ENCODE data around the gene LHPP. TPM values are rescaled to one million over a fixed set of nuclear protein-coding genes. Genes with fewer than 3 reads are reported as not detected.

LHPP gene
- total and polyA plus RNA-seq, 10 of the 15 experiments (the other 5 are each of a cell fraction or from before 2014, with no cell fraction given): 0.79 to 9.8 (median 6.7) TPM

DNA sequence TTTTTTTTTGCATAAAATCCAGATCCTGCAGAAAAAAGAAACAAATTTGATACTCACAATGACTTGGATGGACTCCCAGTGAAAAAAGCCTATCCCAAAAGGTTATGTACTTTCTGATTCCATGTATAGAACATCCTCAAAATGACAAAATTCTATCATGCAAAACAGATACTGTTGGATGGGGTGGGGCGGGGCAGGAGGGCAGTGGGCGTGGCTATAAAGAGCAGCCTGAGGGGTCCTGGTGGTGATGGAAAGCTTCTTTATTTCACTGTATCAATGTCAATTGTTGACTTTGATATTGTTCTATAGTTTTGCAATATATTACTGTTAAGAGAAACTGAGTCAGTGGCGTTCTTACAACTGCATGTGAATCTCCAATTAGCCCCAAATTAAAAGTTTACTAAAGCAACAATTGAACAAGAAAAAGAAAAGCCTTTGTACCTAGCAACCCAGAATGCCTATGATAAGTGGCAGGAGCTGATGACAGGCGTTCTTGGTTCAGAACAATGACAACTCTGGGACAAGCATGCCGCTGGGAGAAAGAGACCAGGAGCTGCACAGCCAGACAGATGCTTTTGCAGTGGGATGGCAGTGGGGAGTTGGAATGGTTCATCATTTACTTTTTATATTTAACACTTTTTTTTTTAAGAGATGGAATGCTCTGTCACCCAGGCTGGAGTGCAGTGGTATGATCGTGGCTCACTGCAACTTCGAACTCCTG is 101.9 kb downstream of the LHPP start:
- WGBS (ENCODE audit: insufficient coverage, insufficient replicate concordance, low lambda C conversion rate, missing lambda C conversion rate): 52% methylated on average over 7 of the region's 7 CpGs
- DNase-seq (ENCODE audit: low read depth, low spot score): no peak
- no peak for TF ChIP-seq NFYB (IDR thresholded peaks at IDR 0.05; ENCODE audit: insufficient read depth, low read depth, low read length)
- no peak for ATAC-seq
- H2AFZ ChIP-seq (ENCODE audit: control insufficient read depth, low read depth, low read length): no peak overlapping the region
- no peaks in the 10 kb centered on the region for H4K20me1 ChIP-seq (ENCODE audit: control insufficient read depth, insufficient read depth)
- H3K4me3 ChIP-seq: no peak overlapping the region
- ChIA-PET RAD21 (ENCODE audit: unreplicated experiment) (no interaction called here), SMC1A (ENCODE audit: uncharacterized antibody, unreplicated experiment) (no interaction called here), CTCF (no interaction called here), POLR2A (interaction anchor here (0.7 kb wide), 1 partner anchor 133 kb away, joined by 4 read pairs; no protein-coding TSS in a partner anchor)
- 0 out of 4 replicates have a peak, but pooled peaks cover 0 to 2% of the 10 kb centered on the region in 2 experiments for H3K27me3 ChIP-seq (replicated peaks in 1 of 2; ENCODE audit: control insufficient read depth in 2 of 2, insufficient read depth in 2 of 2, low read length in 1 of 2)
- H3K9ac ChIP-seq (ENCODE audit: control insufficient read depth, insufficient read depth, low read length): no peak overlapping the region
- in situ Hi-C loops (cut with MboI): no loop called here
- H3K79me2 ChIP-seq (ENCODE audit: control insufficient read depth, insufficient read depth, low read length): no peaks in the 10 kb centered on the region
- H3K36me3 ChIP-seq (ENCODE audit: control insufficient read depth in 2 of 2, insufficient read depth in 2 of 2, low read length in 1 of 2): no peaks in the 10 kb centered on the region
- intact Hi-C loops (cut with micrococcal nuclease; ENCODE audit: unreplicated experiment): no loop called here
- no peak overlapping the region for H3K27ac ChIP-seq (ENCODE audit: control insufficient read depth, insufficient read depth)
- no TSS peak for BruUV-seq (replicated peaks)
- H3K4me1 ChIP-seq (ENCODE audit: control insufficient read depth, insufficient read depth, low read length): no peaks in the 10 kb centered on the region
- no peak for FAIRE-seq
- no peaks in the 10 kb centered on the region; the same call in 2 of the 3 replicates for H3K9me3 ChIP-seq (replicated peaks; ENCODE audit: control insufficient read depth, insufficient read depth, low read length)
- H3K4me2 ChIP-seq (ENCODE audit: control insufficient read depth, insufficient read depth): no peak overlapping the region

DNA sequence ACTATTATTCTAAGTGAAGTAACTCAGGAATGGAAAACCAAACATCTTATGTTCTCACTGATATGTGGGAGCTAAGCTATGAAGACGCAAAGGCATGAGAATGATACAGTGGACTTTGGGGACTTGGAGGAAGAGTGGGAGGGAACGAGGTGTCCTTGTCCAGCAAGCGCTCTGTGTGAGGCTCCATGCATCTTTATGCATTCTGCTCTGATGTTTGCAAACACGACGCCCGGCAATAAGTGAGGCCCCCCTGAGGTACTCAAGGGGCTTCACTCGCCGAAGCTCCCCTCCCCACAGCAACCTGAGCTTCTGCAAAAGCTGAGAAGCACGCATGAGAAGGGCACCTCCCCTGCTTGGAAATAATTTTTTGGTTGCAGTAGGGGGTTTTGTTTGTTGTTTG is 103.3 kb downstream of the LHPP start:
- DNase-seq (ENCODE audit: low read depth, low spot score) (no peak), ATAC-seq (no peak), FAIRE-seq (no peak)
- no peak overlapping the region for H3K4me3 ChIP-seq
- ChIA-PET CTCF (interaction anchor here (0.6 to 1.2 kb wide), 2 partner anchors 31 to 178 kb away, joined by 3 to 4 read pairs; no protein-coding TSS in a partner anchor), SMC1A (ENCODE audit: uncharacterized antibody, unreplicated experiment) (no interaction called here), POLR2A (no interaction called here), RAD21 (ENCODE audit: unreplicated experiment) (interaction anchor here (1.1 to 1.4 kb wide), 2 partner anchors 24 to 176 kb away, joined by 3 to 5 read pairs; no protein-coding TSS in a partner anchor)
- H3K27ac ChIP-seq (ENCODE audit: control insufficient read depth, insufficient read depth): no peak overlapping the region
- no peaks in the 10 kb centered on the region for H3K36me3 ChIP-seq (ENCODE audit: control insufficient read depth in 2 of 2, insufficient read depth in 2 of 2, low read length in 1 of 2)
- no peaks in the 10 kb centered on the region; the same call in 2 of the 3 replicates for H3K9me3 ChIP-seq (replicated peaks; ENCODE audit: control insufficient read depth, insufficient read depth, low read length)
- 51% methylated on average over 9 of the region's 9 CpGs for WGBS (ENCODE audit: insufficient coverage, insufficient replicate concordance, low lambda C conversion rate, missing lambda C conversion rate)
- no peak overlapping the region for H2AFZ ChIP-seq (ENCODE audit: control insufficient read depth, low read depth, low read length)
- BruUV-seq (replicated peaks): no TSS peak
- no peaks in the 10 kb centered on the region for H3K4me1 ChIP-seq (ENCODE audit: control insufficient read depth, insufficient read depth, low read length)
- no peaks in the 10 kb centered on the region for H4K20me1 ChIP-seq (ENCODE audit: control insufficient read depth, insufficient read depth)
- H3K27me3 ChIP-seq (replicated peaks in 1 of 2; ENCODE audit: control insufficient read depth in 2 of 2, insufficient read depth in 2 of 2, low read length in 1 of 2): peaks cover 0 to 2% of the 10 kb centered on the region in 2 experiments; a peak in 1 of 4 replicates
- intact Hi-C loops (cut with micrococcal nuclease; ENCODE audit: unreplicated experiment) (no loop called here), in situ Hi-C loops (cut with MboI) (no loop called here)
- no peaks in the 10 kb centered on the region for H3K79me2 ChIP-seq (ENCODE audit: control insufficient read depth, insufficient read depth, low read length)
- H3K4me2 ChIP-seq (ENCODE audit: control insufficient read depth, insufficient read depth): no peak overlapping the region
- H3K9ac ChIP-seq (ENCODE audit: control insufficient read depth, insufficient read depth, low read length): no peak overlapping the region
- TF ChIP-seq PAX8 (IDR thresholded peaks at IDR 0.05) (no peak), EZH2 (IDR thresholded peaks at IDR 0.05; ENCODE audit: borderline replicate concordance, control insufficient read depth, low read depth, low read length) (no peak), MXI1 (IDR thresholded peaks at IDR 0.05; ENCODE audit: low read depth, low read length) (no peak), TARDBP (IDR thresholded peaks at IDR 0.05; ENCODE audit: borderline replicate concordance) (no peak)
- TF ChIP-seq, protein P1, sequence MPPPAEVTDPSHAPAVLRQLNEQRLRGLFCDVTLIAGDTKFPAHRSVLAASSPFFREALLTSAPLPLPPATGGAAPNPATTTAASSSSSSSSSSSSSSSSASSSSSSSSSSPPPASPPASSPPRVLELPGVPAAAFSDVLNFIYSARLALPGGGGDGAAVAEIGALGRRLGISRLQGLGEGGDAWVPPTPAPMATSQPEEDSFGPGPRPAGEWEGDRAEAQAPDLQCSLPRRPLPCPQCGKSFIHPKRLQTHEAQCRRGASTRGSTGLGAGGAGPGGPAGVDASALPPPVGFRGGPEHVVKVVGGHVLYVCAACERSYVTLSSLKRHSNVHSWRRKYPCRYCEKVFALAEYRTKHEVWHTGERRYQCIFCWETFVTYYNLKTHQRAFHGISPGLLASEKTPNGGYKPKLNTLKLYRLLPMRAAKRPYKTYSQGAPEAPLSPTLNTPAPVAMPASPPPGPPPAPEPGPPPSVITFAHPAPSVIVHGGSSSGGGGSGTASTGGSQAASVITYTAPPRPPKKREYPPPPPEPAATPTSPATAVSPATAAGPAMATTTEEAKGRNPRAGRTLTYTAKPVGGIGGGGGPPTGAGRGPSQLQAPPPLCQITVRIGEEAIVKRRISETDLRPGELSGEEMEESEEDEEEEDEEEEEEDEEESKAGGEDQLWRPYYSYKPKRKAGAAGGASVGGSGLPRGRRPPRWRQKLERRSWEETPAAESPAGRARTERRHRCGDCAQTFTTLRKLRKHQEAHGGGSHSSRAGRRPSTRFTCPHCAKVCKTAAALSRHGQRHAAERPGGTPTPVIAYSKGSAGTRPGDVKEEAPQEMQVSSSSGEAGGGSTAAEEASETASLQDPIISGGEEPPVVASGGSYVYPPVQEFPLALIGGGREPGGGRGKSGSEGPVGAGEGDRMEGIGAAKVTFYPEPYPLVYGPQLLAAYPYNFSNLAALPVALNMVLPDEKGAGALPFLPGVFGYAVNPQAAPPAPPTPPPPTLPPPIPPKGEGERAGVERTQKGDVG (CRISPR knock-in tag; IDR thresholded peaks at IDR 0.05): no peak
- TF ChIP-seq, protein P2, sequence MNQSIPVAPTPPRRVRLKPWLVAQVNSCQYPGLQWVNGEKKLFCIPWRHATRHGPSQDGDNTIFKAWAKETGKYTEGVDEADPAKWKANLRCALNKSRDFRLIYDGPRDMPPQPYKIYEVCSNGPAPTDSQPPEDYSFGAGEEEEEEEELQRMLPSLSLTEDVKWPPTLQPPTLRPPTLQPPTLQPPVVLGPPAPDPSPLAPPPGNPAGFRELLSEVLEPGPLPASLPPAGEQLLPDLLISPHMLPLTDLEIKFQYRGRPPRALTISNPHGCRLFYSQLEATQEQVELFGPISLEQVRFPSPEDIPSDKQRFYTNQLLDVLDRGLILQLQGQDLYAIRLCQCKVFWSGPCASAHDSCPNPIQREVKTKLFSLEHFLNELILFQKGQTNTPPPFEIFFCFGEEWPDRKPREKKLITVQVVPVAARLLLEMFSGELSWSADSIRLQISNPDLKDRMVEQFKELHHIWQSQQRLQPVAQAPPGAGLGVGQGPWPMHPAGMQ (IDR thresholded peaks at IDR 0.05; ENCODE audit: borderline replicate concordance): no peak
- TF ChIP-seq, protein P3, sequence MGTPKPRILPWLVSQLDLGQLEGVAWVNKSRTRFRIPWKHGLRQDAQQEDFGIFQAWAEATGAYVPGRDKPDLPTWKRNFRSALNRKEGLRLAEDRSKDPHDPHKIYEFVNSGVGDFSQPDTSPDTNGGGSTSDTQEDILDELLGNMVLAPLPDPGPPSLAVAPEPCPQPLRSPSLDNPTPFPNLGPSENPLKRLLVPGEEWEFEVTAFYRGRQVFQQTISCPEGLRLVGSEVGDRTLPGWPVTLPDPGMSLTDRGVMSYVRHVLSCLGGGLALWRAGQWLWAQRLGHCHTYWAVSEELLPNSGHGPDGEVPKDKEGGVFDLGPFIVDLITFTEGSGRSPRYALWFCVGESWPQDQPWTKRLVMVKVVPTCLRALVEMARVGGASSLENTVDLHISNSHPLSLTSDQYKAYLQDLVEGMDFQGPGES (IDR thresholded peaks at IDR 0.05): no peak
